HepG2 (cell line): ENCODE measurements around the gene NDUFB6. TPM values are rescaled to one million over a fixed set of nuclear protein-coding genes. Genes with fewer than 3 reads are reported as not detected.

Source experiments
- ATRX ChIP-seq: sonication (generic); formaldehyde crosslinking; IDR thresholded peaks from 2 replicates; pipeline ENCODE4 v1.4.0; 2020; ENCODE audit warnings: missing genetic modification reagents, borderline replicate concordance
- DPF2 ChIP-seq: sonication (generic); formaldehyde crosslinking; IDR thresholded peaks from 2 replicates; pipeline ENCODE4 v1.4.0; 2020; ENCODE audit warnings: mild to moderate bottlenecking, low read depth, missing genetic modification reagents, borderline replicate concordance
- HES4 ChIP-seq: sonication (generic); formaldehyde crosslinking; IDR thresholded peaks from 2 replicates; pipeline ENCODE4 v1.9.0; 2021; ENCODE audit warnings: mild to moderate bottlenecking, missing genetic modification reagents, borderline replicate concordance
- IRF2 ChIP-seq: IDR thresholded peaks from 2 replicates; pipeline ENCODE4 v1.6.1; 2018; ENCODE audit warnings: missing genetic modification reagents, missing compliant biosample characterization
- KDM1A ChIP-seq: IDR thresholded peaks from 2 replicates; pipeline ENCODE4 v1.6.1; 2016; ENCODE audit warnings: missing compliant biosample characterization
- MIXL1 ChIP-seq: IDR thresholded peaks from 2 replicates; pipeline ENCODE4 v1.6.1; 2016
- NR2F2 ChIP-seq: IDR thresholded peaks from 2 replicates; pipeline ENCODE4 v1.6.1; 2012; ENCODE audit warnings: low read depth, inconsistent platforms, borderline replicate concordance
- RFXANK ChIP-seq: IDR thresholded peaks from 2 replicates; pipeline ENCODE4 v1.6.1; 2016
- SRSF4 ChIP-seq: fragments of 200-400 bp; formaldehyde crosslinking; IDR thresholded peaks from one replicate; pipeline ENCODE4 v1.6.1; 2018; ENCODE audit warnings: mild to moderate bottlenecking, low read depth, low read length, moderate library complexity; ENCODE audit not compliant: poor library complexity, severe bottlenecking
- TAF1 ChIP-seq: sonication (generic); formaldehyde crosslinking; IDR thresholded peaks from 2 replicates; pipeline ENCODE4 v1.4.0; 2020; ENCODE audit warnings: missing genetic modification reagents
- ZBTB20 ChIP-seq: sonication (generic); formaldehyde crosslinking; IDR thresholded peaks from 2 replicates; pipeline ENCODE4 v1.8.1; 2023; ENCODE audit warnings: missing genetic modification reagents, low read depth, mild to moderate bottlenecking, borderline replicate concordance
- ZFP1 ChIP-seq: IDR thresholded peaks from 2 replicates; pipeline ENCODE4 v1.6.1; 2016
- ZFP36L2 ChIP-seq: sonication (generic); formaldehyde crosslinking; IDR thresholded peaks from 2 replicates; pipeline ENCODE4 v1.4.0; 2020; ENCODE audit warnings: missing genetic modification reagents
- ZKSCAN5 ChIP-seq: sonication (generic); formaldehyde crosslinking; IDR thresholded peaks from 2 replicates; pipeline ENCODE4 v1.5.1; 2020; ENCODE audit warnings: mild to moderate bottlenecking, missing genetic modification reagents
- ZMAT3 ChIP-seq: sonication (generic); formaldehyde crosslinking; conservative IDR thresholded peaks from 2 replicates; pipeline ENCODE4 v1.7.0; 2021; ENCODE audit warnings: missing genetic modification reagents
- ZNF3 ChIP-seq: IDR thresholded peaks from 2 replicates; pipeline ENCODE4 v1.7.0; 2017; ENCODE audit warnings: inconsistent platforms
- ZNF562 ChIP-seq: sonication (generic); formaldehyde crosslinking; IDR thresholded peaks from 2 replicates; pipeline ENCODE4 v1.8.0; 2022; ENCODE audit warnings: missing genetic modification reagents, borderline replicate concordance
- ZNF850 ChIP-seq: sonication (generic); formaldehyde crosslinking; conservative IDR thresholded peaks from 2 replicates; pipeline ENCODE4 v1.9.0; 2021; ENCODE audit warnings: mild to moderate bottlenecking, missing genetic modification reagents
- polyA plus RNA-seq, 8 experiments: library from polyadenylated mRNA; depleted of rRNA in 3 of 8; stranded (reverse) in 7 of 8; unstranded in 1 of 8; fragments of >200 nt; fragmentation: Illumina TruSeq in 4 of 8; extraction: Trizol in 4 of 8; gene quantifications; 2 replicates each; pipeline versions ENCODE4 v1.2.1 to v1.2.3, GENCODE V29; 2011 to 2016; ENCODE audit warnings: low read depth in 4 of 8, missing spikeins in 1 of 8, mixed read lengths in 1 of 8; ENCODE audit not compliant: insufficient read depth in 1 of 8
- total RNA-seq, 5 experiments: library from RNA; depleted of rRNA; stranded (reverse); fragments of >200 nt; fragmentation: Illumina TruSeq; extraction: Trizol; gene quantifications; 2 replicates each; pipeline ENCODE4 v1.2.3, GENCODE V29; 2016; ENCODE audit warnings: low read depth in 1 of 5
- TF ChIP-seq, protein P1 (sequence below): sonication (generic); formaldehyde crosslinking; IDR thresholded peaks from 2 replicates; pipeline ENCODE4 v1.8.0; 2022; ENCODE audit warnings: mild to moderate bottlenecking, missing genetic modification reagents
- TF ChIP-seq, protein P2 (sequence below): sonication (generic); formaldehyde crosslinking; IDR thresholded peaks from 2 replicates; pipeline ENCODE4 v1.5.1; 2020; ENCODE audit warnings: missing genetic modification reagents, mild to moderate bottlenecking, borderline replicate concordance
- TF ChIP-seq, protein P3 (sequence below): sonication (generic); formaldehyde crosslinking; IDR thresholded peaks from 2 replicates; pipeline ENCODE4 v1.4.0; 2020; ENCODE audit warnings: missing genetic modification reagents
- TF ChIP-seq, protein P4 (sequence below), 2 experiments: sonication (generic) in 1 of 2; formaldehyde crosslinking in 1 of 2; IDR thresholded peaks; 2 replicates each; pipeline versions ENCODE4 v1.4.0 to v1.6.1; 2016 to 2020; ENCODE audit warnings: borderline replicate concordance in 1 of 2, low read depth in 1 of 2, mild to moderate bottlenecking in 1 of 2, missing genetic modification reagents in 1 of 2
- TF ChIP-seq, protein P5 (sequence below): IDR thresholded peaks from 2 replicates; pipeline ENCODE4 v1.6.1; 2016; ENCODE audit warnings: missing compliant biosample characterization, missing genetic modification reagents, borderline replicate concordance

The NDUFB6 gene
- total and polyA plus RNA-seq, 2 of the 13 experiments (the other 11 are each of a cell fraction or from before 2014, with no cell fraction given) = 31.2 to 81.9 TPM

DNA sequence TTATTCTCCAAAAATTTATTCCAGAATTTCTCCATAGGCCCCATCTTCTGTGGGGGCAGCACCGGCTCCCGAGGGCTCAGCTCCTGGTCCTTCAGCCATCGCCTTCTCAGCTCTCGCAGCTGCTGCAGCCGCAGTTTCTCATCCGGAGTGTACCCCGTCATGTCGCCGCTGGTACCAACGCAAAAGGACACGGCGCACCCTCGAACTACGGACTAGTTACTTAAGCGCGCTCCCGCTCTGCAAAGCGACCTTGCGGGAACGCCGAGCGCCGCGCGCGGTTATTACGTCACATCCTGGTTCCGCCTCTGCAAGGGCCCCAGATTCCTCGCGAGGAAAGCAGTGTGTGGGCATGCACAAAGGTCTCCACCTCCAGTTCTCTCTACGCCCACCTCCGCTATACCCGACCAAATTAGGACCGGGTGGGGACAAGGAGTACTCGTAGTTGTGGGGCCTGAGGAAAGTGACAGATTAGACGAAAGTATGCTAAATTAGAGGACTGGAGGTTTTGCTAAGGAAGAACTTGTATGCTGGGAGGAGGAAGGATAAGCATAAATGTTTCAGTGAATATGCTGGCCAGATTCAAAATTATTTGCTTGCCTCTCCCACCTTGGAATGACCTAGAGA, at the start of gene NDUFB6 (continued):
- TF ChIP-seq TAF1 (CRISPR knock-in tag) (peak; percentile 79), ZNF850 (no peak), ZMAT3 (peak; percentile 60; the same call in 1 of the 2 replicates), HES4 (no peak), ZKSCAN5 (no peak), ZNF562 (CRISPR knock-in tag) (no peak), DPF2 (CRISPR knock-in tag) (no peak), RFXANK (CRISPR knock-in tag) (no peak), NR2F2 (no peak), ZFP1 (CRISPR knock-in tag) (no peak), ZFP36L2 (CRISPR knock-in tag) (no peak), MIXL1 (CRISPR knock-in tag) (no peak), SRSF4 (no peak), ZNF3 (no peak), KDM1A (CRISPR knock-in tag) (no peak), IRF2 (CRISPR knock-in tag) (peak; percentile 92), ZBTB20 (CRISPR knock-in tag) (no peak), ATRX (CRISPR knock-in tag) (no peak)
- TF ChIP-seq, protein P1, sequence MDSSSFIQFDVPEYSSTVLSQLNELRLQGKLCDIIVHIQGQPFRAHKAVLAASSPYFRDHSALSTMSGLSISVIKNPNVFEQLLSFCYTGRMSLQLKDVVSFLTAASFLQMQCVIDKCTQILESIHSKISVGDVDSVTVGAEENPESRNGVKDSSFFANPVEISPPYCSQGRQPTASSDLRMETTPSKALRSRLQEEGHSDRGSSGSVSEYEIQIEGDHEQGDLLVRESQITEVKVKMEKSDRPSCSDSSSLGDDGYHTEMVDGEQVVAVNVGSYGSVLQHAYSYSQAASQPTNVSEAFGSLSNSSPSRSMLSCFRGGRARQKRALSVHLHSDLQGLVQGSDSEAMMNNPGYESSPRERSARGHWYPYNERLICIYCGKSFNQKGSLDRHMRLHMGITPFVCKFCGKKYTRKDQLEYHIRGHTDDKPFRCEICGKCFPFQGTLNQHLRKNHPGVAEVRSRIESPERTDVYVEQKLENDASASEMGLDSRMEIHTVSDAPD (CRISPR knock-in tag) = no peak
- TF ChIP-seq, protein P2, sequence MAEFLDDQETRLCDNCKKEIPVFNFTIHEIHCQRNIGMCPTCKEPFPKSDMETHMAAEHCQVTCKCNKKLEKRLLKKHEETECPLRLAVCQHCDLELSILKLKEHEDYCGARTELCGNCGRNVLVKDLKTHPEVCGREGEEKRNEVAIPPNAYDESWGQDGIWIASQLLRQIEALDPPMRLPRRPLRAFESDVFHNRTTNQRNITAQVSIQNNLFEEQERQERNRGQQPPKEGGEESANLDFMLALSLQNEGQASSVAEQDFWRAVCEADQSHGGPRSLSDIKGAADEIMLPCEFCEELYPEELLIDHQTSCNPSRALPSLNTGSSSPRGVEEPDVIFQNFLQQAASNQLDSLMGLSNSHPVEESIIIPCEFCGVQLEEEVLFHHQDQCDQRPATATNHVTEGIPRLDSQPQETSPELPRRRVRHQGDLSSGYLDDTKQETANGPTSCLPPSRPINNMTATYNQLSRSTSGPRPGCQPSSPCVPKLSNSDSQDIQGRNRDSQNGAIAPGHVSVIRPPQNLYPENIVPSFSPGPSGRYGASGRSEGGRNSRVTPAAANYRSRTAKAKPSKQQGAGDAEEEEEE = no peak
- TF ChIP-seq, protein P3, sequence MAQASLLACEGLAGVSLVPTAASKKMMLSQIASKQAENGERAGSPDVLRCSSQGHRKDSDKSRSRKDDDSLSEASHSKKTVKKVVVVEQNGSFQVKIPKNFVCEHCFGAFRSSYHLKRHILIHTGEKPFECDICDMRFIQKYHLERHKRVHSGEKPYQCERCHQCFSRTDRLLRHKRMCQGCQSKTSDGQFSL (CRISPR knock-in tag) = no peak
- TF ChIP-seq, protein P4, sequence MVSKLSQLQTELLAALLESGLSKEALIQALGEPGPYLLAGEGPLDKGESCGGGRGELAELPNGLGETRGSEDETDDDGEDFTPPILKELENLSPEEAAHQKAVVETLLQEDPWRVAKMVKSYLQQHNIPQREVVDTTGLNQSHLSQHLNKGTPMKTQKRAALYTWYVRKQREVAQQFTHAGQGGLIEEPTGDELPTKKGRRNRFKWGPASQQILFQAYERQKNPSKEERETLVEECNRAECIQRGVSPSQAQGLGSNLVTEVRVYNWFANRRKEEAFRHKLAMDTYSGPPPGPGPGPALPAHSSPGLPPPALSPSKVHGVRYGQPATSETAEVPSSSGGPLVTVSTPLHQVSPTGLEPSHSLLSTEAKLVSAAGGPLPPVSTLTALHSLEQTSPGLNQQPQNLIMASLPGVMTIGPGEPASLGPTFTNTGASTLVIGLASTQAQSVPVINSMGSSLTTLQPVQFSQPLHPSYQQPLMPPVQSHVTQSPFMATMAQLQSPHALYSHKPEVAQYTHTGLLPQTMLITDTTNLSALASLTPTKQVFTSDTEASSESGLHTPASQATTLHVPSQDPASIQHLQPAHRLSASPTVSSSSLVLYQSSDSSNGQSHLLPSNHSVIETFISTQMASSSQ (IDR thresholded peaks at IDR 0.05; ENCODE audit: low read depth) = no peak
- TF ChIP-seq, protein P4 (CRISPR knock-in tag; IDR thresholded peaks at IDR 0.05; ENCODE audit: borderline replicate concordance) = peak; percentile 67; the same call in 1 of the 2 replicates
- TF ChIP-seq, protein P5, sequence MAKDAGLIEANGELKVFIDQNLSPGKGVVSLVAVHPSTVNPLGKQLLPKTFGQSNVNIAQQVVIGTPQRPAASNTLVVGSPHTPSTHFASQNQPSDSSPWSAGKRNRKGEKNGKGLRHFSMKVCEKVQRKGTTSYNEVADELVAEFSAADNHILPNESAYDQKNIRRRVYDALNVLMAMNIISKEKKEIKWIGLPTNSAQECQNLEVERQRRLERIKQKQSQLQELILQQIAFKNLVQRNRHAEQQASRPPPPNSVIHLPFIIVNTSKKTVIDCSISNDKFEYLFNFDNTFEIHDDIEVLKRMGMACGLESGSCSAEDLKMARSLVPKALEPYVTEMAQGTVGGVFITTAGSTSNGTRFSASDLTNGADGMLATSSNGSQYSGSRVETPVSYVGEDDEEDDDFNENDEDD (CRISPR knock-in tag) = peak; percentile 88
